GM12872 (cell line): ENCODE results near the gene FGFBP2.

ENCODE experiments used
- TF ChIP-seq, protein P1 (sequence below): IDR thresholded peaks from 3 replicates; pipeline ENCODE4 v1.5.1; 2011; ENCODE audit warnings: low read depth, mild to moderate bottlenecking, low read length, moderate library complexity; ENCODE audit not compliant: insufficient read depth

FGFBP2 gene

DNA sequence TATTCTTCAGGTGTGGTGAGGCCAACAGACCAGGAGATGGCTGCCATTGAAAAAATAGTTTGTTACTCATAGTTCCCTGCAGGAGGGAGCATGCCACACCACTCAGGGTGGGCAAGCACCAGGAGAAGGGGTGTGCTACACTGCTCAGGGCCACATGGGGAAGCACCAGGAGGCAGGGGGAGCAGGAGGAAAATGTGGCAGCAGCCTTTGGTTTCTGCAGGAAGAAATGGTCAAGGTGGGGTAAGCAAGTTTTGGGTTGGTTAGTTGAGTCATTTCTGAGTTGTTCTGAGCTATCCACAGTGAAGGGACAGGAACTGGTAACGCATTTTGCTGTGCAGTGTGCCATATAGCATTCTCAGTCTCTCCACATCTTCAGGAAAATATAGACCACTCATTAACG, 48.2 kb downstream of the FGFBP2 start:
- TF ChIP-seq, protein P1, sequence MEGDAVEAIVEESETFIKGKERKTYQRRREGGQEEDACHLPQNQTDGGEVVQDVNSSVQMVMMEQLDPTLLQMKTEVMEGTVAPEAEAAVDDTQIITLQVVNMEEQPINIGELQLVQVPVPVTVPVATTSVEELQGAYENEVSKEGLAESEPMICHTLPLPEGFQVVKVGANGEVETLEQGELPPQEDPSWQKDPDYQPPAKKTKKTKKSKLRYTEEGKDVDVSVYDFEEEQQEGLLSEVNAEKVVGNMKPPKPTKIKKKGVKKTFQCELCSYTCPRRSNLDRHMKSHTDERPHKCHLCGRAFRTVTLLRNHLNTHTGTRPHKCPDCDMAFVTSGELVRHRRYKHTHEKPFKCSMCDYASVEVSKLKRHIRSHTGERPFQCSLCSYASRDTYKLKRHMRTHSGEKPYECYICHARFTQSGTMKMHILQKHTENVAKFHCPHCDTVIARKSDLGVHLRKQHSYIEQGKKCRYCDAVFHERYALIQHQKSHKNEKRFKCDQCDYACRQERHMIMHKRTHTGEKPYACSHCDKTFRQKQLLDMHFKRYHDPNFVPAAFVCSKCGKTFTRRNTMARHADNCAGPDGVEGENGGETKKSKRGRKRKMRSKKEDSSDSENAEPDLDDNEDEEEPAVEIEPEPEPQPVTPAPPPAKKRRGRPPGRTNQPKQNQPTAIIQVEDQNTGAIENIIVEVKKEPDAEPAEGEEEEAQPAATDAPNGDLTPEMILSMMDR = no peak

DNA sequence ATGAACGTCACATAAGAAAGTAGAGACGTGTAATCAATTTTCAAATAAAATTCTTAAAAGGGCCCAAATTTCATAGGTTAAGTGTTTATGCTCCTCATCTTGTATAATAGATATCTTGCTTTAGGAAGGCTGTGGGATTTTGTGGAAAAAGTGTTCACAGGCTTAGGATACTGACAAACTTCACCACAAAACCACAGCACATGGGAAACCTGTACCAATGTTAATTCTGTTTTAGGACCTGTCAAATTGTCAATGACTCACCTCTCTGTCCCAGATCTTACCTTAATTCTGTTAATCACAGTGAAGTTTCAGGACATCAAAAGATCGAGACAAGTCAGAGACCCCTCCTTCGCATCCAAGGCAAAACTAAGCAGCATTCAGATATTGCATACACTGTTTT, 48.7 kb downstream of the FGFBP2 start:
- TF ChIP-seq, protein P1 = no peak

- TF ChIP-seq, protein P1 = no peak
Observed at GRCh38 chr4:15913631-15913970, 49.4 kb downstream of the FGFBP2 start.

GRCh38 chr4:15912961-15913630, 49.9 kb downstream of the FGFBP2 start:
- TF ChIP-seq, protein P1 = no peak

GRCh38 chr4:15912236-15912635, 50.7 kb downstream of the FGFBP2 start:
- TF ChIP-seq, protein P1 = no peak
